HEK293 (cell line): Measurements from ENCODE around the gene C14orf119.

ENCODE experiments used
- CTCF ChIP-seq: fragments of 450-650 bp; formaldehyde crosslinking; IDR thresholded peaks from 2 replicates; pipeline ENCODE4 v1.5.1; 2016; ENCODE audit warnings: missing biosample characterization, missing genetic modification characterization
- INSM2 ChIP-seq: fragments of 450-650 bp; formaldehyde crosslinking; IDR thresholded peaks from 2 replicates; pipeline ENCODE4 v1.5.1; 2016; ENCODE audit warnings: missing biosample characterization, missing genetic modification characterization
- PATZ1 ChIP-seq: fragments of 450-650 bp; formaldehyde crosslinking; IDR thresholded peaks from 2 replicates; pipeline ENCODE4 v1.5.1; 2016; ENCODE audit warnings: missing biosample characterization, missing genetic modification characterization
- REPIN1 ChIP-seq: fragments of 450-650 bp; formaldehyde crosslinking; IDR thresholded peaks from 2 replicates; pipeline ENCODE4 v1.5.1; 2017; ENCODE audit warnings: missing biosample characterization, missing genetic modification characterization, low read depth
- YY1 ChIP-seq: fragments of 450-650 bp; formaldehyde crosslinking; IDR thresholded peaks from 2 replicates; pipeline ENCODE4 v1.5.1; 2018; ENCODE audit warnings: missing biosample characterization, missing genetic modification characterization
- YY2 ChIP-seq: fragments of 450-650 bp; formaldehyde crosslinking; IDR thresholded peaks from 2 replicates; pipeline ENCODE4 v1.5.1; 2016; ENCODE audit warnings: missing biosample characterization, missing genetic modification characterization
- ZEB2 ChIP-seq: fragments of 450-650 bp; formaldehyde crosslinking; IDR thresholded peaks from 2 replicates; pipeline ENCODE4 v1.5.1; 2016; ENCODE audit warnings: missing biosample characterization, missing genetic modification characterization
- ZNF174 ChIP-seq: fragments of 450-650 bp; formaldehyde crosslinking; IDR thresholded peaks from 2 replicates; pipeline ENCODE4 v1.5.0; 2017; ENCODE audit warnings: missing biosample characterization, mild to moderate bottlenecking, missing genetic modification characterization
- ZNF513 ChIP-seq: fragments of 450-650 bp; IDR thresholded peaks from 2 replicates; pipeline ENCODE4 v1.5.1; 2018; ENCODE audit warnings: missing biosample characterization, missing genetic modification characterization
- ZNF560 ChIP-seq: fragments of 450-650 bp; formaldehyde crosslinking; IDR thresholded peaks from 2 replicates; pipeline ENCODE4 v1.5.1; 2017; ENCODE audit warnings: missing biosample characterization, missing genetic modification characterization, borderline replicate concordance
- ZNF660 ChIP-seq: fragments of 450-650 bp; IDR thresholded peaks from 2 replicates; pipeline ENCODE4 v1.5.1; 2018; ENCODE audit warnings: missing biosample characterization, mild to moderate bottlenecking, missing genetic modification characterization
- ZNF776 ChIP-seq: fragments of 450-650 bp; formaldehyde crosslinking; IDR thresholded peaks from 2 replicates; pipeline ENCODE4 v1.5.0; 2017; ENCODE audit warnings: missing biosample characterization, missing genetic modification characterization, borderline replicate concordance
- ZNF830 ChIP-seq: fragments of 450-650 bp; IDR thresholded peaks from 2 replicates; pipeline ENCODE4 v1.5.0; 2018; ENCODE audit warnings: missing biosample characterization, missing genetic modification characterization, low read depth, mild to moderate bottlenecking, moderate library complexity
- TF ChIP-seq, protein P1 (sequence below): fragments of 450-650 bp; formaldehyde crosslinking; IDR thresholded peaks from 2 replicates; pipeline ENCODE4 v1.5.1; 2016; ENCODE audit warnings: missing biosample characterization, missing genetic modification characterization

DNA sequence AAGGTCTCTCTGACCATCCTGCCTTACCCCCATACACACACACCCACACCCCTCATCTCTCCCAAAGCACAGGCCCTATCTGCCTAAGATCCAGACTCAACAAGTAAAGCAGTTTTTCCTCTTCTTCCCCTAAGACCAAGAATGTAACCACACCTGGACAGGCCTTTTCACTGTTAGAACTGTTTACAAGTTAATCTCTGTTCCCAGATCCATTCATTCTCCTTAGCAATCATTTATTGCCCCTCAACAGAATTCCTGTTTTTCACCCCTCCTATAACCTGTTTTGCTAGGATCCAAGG lies 11.4 kb downstream of the C14orf119 start:
- TF ChIP-seq CTCF (no peak), YY2 (tag by site-specific recombination) (no peak), ZNF830 (tag by site-specific recombination) (no peak), PATZ1 (tag by site-specific recombination) (no peak), ZNF174 (tag by site-specific recombination) (no peak), ZNF776 (tag by site-specific recombination) (no peak), ZNF560 (tag by site-specific recombination) (no peak), YY1 (tag by site-specific recombination) (no peak), INSM2 (tag by site-specific recombination) (no peak), ZNF660 (tag by site-specific recombination) (no peak), REPIN1 (tag by site-specific recombination) (no peak), ZNF513 (tag by site-specific recombination) (no peak), ZEB2 (tag by site-specific recombination) (peak; percentile 77)
- TF ChIP-seq, protein P1, sequence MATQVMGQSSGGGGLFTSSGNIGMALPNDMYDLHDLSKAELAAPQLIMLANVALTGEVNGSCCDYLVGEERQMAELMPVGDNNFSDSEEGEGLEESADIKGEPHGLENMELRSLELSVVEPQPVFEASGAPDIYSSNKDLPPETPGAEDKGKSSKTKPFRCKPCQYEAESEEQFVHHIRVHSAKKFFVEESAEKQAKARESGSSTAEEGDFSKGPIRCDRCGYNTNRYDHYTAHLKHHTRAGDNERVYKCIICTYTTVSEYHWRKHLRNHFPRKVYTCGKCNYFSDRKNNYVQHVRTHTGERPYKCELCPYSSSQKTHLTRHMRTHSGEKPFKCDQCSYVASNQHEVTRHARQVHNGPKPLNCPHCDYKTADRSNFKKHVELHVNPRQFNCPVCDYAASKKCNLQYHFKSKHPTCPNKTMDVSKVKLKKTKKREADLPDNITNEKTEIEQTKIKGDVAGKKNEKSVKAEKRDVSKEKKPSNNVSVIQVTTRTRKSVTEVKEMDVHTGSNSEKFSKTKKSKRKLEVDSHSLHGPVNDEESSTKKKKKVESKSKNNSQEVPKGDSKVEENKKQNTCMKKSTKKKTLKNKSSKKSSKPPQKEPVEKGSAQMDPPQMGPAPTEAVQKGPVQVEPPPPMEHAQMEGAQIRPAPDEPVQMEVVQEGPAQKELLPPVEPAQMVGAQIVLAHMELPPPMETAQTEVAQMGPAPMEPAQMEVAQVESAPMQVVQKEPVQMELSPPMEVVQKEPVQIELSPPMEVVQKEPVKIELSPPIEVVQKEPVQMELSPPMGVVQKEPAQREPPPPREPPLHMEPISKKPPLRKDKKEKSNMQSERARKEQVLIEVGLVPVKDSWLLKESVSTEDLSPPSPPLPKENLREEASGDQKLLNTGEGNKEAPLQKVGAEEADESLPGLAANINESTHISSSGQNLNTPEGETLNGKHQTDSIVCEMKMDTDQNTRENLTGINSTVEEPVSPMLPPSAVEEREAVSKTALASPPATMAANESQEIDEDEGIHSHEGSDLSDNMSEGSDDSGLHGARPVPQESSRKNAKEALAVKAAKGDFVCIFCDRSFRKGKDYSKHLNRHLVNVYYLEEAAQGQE (tag by site-specific recombination): no peak
